Ovary (tissue), 9 donors: ENCODE measurements around the gene LHX4. TPM values are rescaled to one million over a fixed set of nuclear protein-coding genes. Genes with fewer than 3 reads are reported as not detected.

ENCODE experiments used
- DNase-seq, 5 donors: peaks; one replicate each; pipeline ENCODE4 v3.0.0-alpha.2; 2019 to 2020
- H3K27ac ChIP-seq, 2 donors: fragments of 200-600 bp; one replicate each; pipeline versions ENCODE4 v1.5.1 to v1.8.0; 2019 to 2022
- H3K27me3 ChIP-seq: fragments of 200-600 bp; one replicate; pipeline ENCODE4 v1.8.0; 2022
- H3K36me3 ChIP-seq: fragments of 200-600 bp; sonication (generic); one replicate; pipeline ENCODE4 v1.5.1; 2019
- H3K4me1 ChIP-seq: one replicate; pipeline ENCODE4 v1.8.1; 2013; ENCODE audit warnings: mild to moderate bottlenecking, moderate library complexity; ENCODE audit not compliant: insufficient read depth
- H3K4me3 ChIP-seq: fragments of 200-600 bp; sonication (generic); one replicate; pipeline ENCODE4 v1.5.1; 2017
- H3K9me3 ChIP-seq, 2 donors: fragments of 200-600 bp in 1 of 2; sonication (generic) in 1 of 2; one replicate each; pipeline versions ENCODE4 v1.5.1 to v1.8.1; 2013 to 2019; ENCODE audit warnings: mild to moderate bottlenecking in 1 of 2, moderate library complexity in 1 of 2
- EP300 ChIP-seq: sonication (generic); formaldehyde crosslinking; IDR thresholded peaks from one replicate; pipeline ENCODE4 v1.6.1; 2017; ENCODE audit warnings: antibody characterized with exemption
- POLR2A ChIP-seq: fragments of 450-650 bp; IDR thresholded peaks from one replicate; pipeline ENCODE4 v1.6.1; 2017; ENCODE audit warnings: antibody characterized with exemption, mild to moderate bottlenecking, moderate library complexity
- WGBS, 3 donors: extraction: QIAGEN DNeasy Blood & Tissue Kit in 1 of 3; methylation state at CpG; one replicate each; pipeline versions ENCODE4 v1.1.5 to v1.1.7; 2013 to 2017; 5-methylcytosine and 5-hydroxymethylcytosine counted together
- intact Hi-C, 4 donors: fragments of 100-400 bp; cut with DNase I; formaldehyde crosslinking; loops; one replicate each; pipeline versions ENCODE4 v1.11.0 to v1.15.1; 2022 to 2023
- polyA plus RNA-seq, 2 donors: library from polyadenylated mRNA; stranded (reverse); fragments of 200-250 nt in 1 of 2; fragments of 350-450 nt in 1 of 2; fragmentation: Illumina TruSeq in 1 of 2; extraction: RNeasy Lipid Tissue Mini Kit (QIAGEN cat#74804) in 1 of 2; gene quantifications; one replicate each; pipeline ENCODE4 v1.2.3, GENCODE V29; 2013 to 2014
- total RNA-seq, 7 donors: library from RNA; depleted of rRNA in 2 of 7; stranded (reverse); fragments of >200 nt in 2 of 7; fragmentation: NEBNext Ultra II Directional in 3 of 7; extraction: Animal tissue kit (Norgen Biotek cat#: 25700) in 3 of 7; gene quantifications; one replicate each; pipeline versions ENCODE4 v1.1.0 to v1.2.4, GENCODE V29; 2016 to 2023
- TF ChIP-seq, protein P1 (sequence below), 3 donors: fragments of 450-650 bp in 2 of 3; fragments of 200-600 bp in 1 of 3; IDR thresholded peaks; one replicate each; pipeline versions ENCODE4 v1.5.1 to v1.8.0; 2016 to 2022; ENCODE audit warnings: antibody characterized with exemption in 3 of 3, mild to moderate bottlenecking in 1 of 3
- donor health status: DM: no; HTN: no; CAD: no; lungs with moderate emphysema.
- donor health status: DM: no; HTN: no; CAD: no.
- donor health status: Bipolar disorder and iron deficiency.
- donor health status: DM: yes; HTN: yes; CAD: no.
- donor health status: DM: no; HTN: no; CAD: no.
- donor health status: DM: yes; HTN: yes; CAD: no.

LHX4 gene
- total and polyA plus RNA-seq, 9 donors, result 0.05 to 0.10 TPM; not detected in 7

DNA sequence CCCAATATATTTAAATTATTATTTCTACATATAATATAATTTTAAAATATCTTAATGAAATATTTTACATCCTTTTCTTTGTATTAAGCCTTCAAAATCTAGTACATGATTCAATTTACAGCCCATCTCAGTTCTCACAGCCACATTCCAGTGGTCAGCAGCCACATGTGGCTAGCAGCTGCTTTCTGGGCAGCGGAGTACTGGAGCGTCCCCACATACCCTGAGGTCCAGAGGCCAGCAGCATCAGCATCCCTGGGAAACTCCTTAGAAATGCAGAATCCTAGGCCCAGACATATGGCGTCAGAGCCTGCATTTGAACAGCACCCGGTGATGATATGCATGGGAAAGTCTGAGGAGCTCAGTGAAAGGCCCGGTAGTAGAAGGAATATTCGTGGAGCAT lies 8.6 kb upstream of the LHX4 start:
- Histone ChIP-seq H3K4me3 (no peak overlapping the region), H3K27me3 (no peaks in the 10 kb centered on the region), H3K36me3 (no peaks in the 10 kb centered on the region), H3K4me1 (no peaks in the 10 kb centered on the region), H3K9me3 (no peaks in the 10 kb centered on the region), H3K27ac (no peak overlapping the region)
- no peak for DNase-seq
- intact Hi-C loops, result no loop called here
- 73 to 76% (median 74%) methylated on average over 6 of the region's 6 CpGs for WGBS, 3 donors
- no peak for TF ChIP-seq EP300
- TF ChIP-seq POLR2A, result no peak
- TF ChIP-seq, protein P1, sequence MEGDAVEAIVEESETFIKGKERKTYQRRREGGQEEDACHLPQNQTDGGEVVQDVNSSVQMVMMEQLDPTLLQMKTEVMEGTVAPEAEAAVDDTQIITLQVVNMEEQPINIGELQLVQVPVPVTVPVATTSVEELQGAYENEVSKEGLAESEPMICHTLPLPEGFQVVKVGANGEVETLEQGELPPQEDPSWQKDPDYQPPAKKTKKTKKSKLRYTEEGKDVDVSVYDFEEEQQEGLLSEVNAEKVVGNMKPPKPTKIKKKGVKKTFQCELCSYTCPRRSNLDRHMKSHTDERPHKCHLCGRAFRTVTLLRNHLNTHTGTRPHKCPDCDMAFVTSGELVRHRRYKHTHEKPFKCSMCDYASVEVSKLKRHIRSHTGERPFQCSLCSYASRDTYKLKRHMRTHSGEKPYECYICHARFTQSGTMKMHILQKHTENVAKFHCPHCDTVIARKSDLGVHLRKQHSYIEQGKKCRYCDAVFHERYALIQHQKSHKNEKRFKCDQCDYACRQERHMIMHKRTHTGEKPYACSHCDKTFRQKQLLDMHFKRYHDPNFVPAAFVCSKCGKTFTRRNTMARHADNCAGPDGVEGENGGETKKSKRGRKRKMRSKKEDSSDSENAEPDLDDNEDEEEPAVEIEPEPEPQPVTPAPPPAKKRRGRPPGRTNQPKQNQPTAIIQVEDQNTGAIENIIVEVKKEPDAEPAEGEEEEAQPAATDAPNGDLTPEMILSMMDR (IDR thresholded peaks at IDR 0.05), result no peak

- Histone ChIP-seq H3K27ac (no peak overlapping the region), H3K27me3 (no peaks in the 10 kb centered on the region), H3K9me3 (no peaks in the 10 kb centered on the region), H3K4me3 (no peak overlapping the region), H3K4me1 (no peaks in the 10 kb centered on the region), H3K36me3 (no peaks in the 10 kb centered on the region)
- TF ChIP-seq, protein P1 (IDR thresholded peaks at IDR 0.05), result no peak
- TF ChIP-seq EP300, result no peak
- no peak for TF ChIP-seq POLR2A
- WGBS, 3 donors, result 35 to 40% (median 35%) methylated on average over 5 of the region's 5 CpGs
- no peak for DNase-seq
- intact Hi-C loops, result no loop called here
Measured at GRCh38 chr1:180224902-180225301, 5.2 kb upstream of the LHX4 start.

GRCh38 chr1:180225403-180225802 lies 4.7 kb upstream of the LHX4 start:
- no peak for DNase-seq
- WGBS, 3 donors, result 22 to 32% (median 27%) methylated on average over 2 of the region's 2 CpGs
- H3K4me3 ChIP-seq, result no peak overlapping the region
- no peaks in the 10 kb centered on the region for H3K36me3 ChIP-seq
- H3K4me1 ChIP-seq, result peaks cover under 1% of the 10 kb centered on the region
- intact Hi-C loops, result no loop called here
- TF ChIP-seq, protein P1 (IDR thresholded peaks at IDR 0.05), result no peak
- TF ChIP-seq POLR2A (no peak), EP300 (no peak)
- H3K27me3 ChIP-seq, result no peaks in the 10 kb centered on the region
- no peaks in the 10 kb centered on the region for H3K9me3 ChIP-seq
- no peak overlapping the region for H3K27ac ChIP-seq

DNA sequence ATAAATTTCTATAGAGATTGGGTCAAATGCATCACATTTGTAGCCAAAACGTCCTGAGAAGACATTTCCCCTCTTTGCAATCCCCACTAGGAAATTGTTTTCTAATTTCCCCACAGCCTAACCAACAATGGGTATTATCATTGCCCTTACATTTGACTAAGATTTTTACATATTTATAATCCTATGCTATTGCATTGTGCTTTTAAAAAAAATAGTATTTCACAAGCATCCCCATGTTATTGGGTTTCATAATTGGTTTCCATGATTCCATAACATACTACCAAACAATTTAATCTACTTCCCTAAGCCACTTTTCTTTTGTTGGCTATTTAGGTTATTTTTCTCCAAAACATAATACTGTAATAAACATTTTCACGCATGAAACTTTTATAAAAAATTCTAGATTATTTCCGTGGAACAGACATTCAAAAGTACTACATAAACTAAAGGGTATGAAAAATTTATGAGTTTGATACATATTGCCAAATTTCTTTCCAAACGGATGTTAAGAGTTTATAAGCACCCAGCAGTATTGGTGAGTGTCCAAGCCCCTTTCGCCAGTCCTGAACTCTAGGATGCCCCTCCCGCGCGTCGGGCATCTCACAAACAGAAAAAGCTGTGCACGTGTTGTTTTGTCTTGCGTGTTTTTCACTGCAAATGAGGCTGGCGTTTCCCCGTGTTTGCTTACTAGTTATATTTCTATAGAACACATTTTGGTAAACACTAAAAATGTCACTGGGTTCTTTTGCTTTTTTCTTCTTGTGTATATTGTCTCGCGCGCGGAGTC lies 2.0 kb upstream of the LHX4 start:
- no peaks in the 10 kb centered on the region for H3K27me3 ChIP-seq
- 22 to 25% (median 24%) methylated on average over 17 of the region's 17 CpGs for WGBS, 3 donors
- TF ChIP-seq EP300 (no peak), POLR2A (no peak)
- TF ChIP-seq, protein P1 (IDR thresholded peaks at IDR 0.05), result no peak
- no peak overlapping the region for H3K27ac ChIP-seq
- H3K4me1 ChIP-seq, result peaks cover 10% of the 10 kb centered on the region
- no peaks in the 10 kb centered on the region for H3K9me3 ChIP-seq
- intact Hi-C loops, result no loop called here
- H3K4me3 ChIP-seq, result no peak overlapping the region
- DNase-seq, result no peak
- H3K36me3 ChIP-seq, result no peaks in the 10 kb centered on the region
